OCI-M2 (cell line): ENCODE data around the gene GDAP1L1.
A peak's percentile ranks its signal among the peaks of the same experiment; 100 is the strongest.

Experiments used
- DNase-seq: peaks from one replicate; lab custom pipeline; 2025; ENCODE audit not compliant: unreplicated experiment; lab: John Stamatoyannopoulos, UW

The GDAP1L1 gene

GRCh38 chr20:44247131-44247571 is at the start of gene GDAP1L1:
GDAP1L1 (plus strand) TSS chr20:44247308; CDS start chr20:44247335, 27 bp downstream.
- no peak for DNase-seq

DNA sequence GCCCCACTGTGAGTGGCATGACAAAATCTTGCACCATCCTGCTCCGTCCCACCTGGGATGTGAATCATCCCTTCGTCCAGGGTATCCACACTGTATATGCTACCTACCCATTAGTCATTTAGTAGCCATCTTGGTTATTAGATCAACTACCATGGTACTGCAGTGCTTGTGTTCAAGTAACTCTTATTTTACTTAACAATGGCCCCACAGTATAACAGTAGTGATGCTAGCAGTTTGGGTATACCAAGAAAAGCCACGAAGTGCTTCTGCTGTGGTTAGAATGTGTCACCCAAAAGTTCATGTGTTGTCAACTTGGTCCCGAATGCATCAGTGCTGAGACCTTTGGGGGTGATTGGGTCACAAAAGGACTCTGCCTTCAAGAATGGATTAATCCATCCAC is 48.2 kb upstream of the GDAP1L1 start:
- DNase-seq: no peak

DNA sequence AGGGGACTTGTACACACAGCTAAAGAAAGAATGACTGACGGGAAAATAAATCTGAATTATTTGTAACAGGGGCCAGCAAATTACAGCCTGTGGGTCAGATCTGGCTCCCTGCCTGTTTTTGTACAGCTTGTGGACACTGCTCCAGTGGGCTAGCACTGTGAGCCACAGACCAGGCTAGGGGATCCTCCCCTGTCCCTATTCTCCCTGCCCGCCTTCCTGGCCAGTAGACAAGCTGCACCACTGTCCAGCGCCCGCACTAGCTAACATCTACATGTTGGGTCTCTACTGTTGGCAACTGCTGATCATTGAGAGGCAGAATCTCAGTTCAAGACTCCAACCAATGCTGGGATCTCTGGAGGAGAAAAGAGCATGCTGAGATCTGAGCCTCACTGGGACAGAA is 47.2 kb upstream of the GDAP1L1 start:
- no peak for DNase-seq

DNA sequence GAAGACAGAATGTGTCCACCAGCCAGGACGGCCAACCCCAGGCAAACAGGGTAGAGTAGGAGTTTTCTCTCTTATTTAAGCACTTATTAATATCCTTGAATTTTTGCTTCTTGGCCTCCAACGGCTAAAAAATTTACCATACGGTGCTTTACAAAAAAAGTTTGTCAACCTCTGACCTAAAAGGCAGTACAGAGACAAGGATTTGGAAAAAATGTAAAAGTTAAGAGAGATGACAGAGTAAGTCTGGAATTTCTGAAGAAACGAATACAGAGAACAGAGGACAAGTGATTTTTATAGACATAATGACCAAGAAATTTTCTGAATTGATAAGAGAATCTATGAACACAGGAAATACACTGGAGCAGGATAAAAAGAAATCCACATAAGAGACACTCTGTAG is 46.7 kb upstream of the GDAP1L1 start:
- DNase-seq: no peak

DNA sequence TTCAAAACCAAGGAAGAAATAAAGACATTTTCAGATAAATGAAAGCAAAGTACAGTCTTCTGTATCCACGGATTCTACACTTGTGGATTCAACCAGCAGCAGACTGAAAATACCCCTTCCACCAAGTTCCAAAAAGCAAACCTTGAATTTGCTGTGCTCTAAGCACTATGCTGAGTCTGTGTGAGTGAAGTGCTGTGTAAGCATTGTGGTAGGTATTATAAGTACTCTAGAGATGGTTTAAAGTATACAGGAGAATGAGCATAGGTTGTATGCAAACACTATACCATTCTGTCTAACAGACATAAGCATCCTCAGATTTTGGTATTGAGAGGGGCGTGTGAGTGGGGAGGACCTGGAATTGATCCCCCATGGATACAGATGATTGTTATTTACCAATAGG is 46.1 kb upstream of the GDAP1L1 start:
- no peak for DNase-seq

DNA sequence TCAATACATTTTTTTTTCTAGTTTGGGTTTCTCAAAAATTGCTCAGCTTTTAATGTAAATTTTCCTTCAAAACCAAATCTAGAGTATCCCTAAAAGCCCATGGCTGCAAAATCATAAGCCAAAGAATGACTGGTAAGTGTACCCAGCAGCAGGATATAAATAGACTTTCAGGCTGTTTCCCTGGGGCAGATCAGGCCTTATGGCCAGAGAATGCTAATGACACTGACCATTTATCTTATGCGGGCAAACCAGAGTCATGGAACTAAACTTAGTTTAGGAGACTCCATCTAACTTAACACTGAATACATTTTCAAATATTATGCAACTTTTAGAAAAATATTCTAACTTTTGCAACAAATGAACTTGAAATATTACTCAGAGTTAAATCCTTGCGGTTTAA is 43.9 kb upstream of the GDAP1L1 start:
- DNase-seq: no peak

DNA sequence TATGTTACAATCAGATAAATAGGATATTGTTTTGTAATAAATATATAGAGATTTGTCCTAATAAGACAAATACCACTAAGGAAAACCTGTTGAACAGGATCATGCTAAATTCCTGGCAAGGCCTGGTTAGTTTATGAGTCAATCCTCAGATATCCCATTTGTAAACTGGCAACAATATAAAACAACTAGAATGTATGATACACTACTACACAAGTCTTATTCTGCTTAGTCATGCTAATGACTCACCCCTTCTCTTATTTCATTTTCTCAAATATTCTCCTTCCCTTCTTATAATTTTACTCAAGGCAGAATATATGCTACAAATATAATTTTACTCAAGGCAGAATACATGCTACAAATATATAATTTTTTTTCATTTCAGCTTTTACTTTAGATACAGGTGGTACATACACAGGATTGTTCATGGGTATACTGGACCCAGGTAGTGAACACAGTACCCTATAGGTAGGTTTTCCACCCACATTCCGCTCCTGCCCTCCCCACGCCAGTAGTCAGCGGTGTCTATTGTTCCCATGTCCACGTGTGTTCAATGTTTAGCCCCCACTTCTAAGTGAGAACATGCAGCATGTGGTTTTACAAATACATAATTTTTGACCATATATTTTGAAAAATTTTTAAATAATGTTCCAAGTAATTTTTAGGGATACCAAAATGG is 42.8 kb upstream of the GDAP1L1 start:
- DNase-seq: no peak

- DNase-seq: no peak
Measured at GRCh38 chr20:44204832-44205215, 42.3 kb upstream of the GDAP1L1 start.

- no peak for DNase-seq
Measured at GRCh38 chr20:44206132-44206531, 41.0 kb upstream of the GDAP1L1 start.

GRCh38 chr20:44207126-44207723 is 39.9 kb upstream of the GDAP1L1 start:
- DNase-seq: no peak

DNA sequence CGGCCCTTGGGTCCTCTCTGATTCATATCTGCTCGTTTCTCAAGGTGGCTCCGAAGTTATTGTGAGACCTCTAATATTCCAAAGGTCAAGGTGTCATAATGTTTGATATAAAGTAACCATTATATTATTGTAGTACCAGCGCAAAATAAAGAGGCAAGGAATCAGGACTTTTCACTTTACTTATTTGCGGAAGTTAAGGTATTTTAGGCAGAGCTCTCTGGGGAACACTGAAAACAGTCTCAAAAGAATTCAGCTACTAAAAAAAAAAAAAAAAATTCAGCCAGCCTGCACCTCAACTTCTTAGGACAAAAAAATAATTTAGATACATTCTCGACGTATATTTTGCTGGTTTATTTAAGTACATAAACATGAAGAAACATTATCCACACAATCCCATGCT is 38.9 kb upstream of the GDAP1L1 start:
- DNase-seq: no peak

- DNase-seq: no peak
Measured at GRCh38 chr20:44208770-44209169, 38.3 kb upstream of the GDAP1L1 start.

GRCh38 chr20:44209686-44210405 is 37.3 kb upstream of the GDAP1L1 start:
- no peak for DNase-seq

DNA sequence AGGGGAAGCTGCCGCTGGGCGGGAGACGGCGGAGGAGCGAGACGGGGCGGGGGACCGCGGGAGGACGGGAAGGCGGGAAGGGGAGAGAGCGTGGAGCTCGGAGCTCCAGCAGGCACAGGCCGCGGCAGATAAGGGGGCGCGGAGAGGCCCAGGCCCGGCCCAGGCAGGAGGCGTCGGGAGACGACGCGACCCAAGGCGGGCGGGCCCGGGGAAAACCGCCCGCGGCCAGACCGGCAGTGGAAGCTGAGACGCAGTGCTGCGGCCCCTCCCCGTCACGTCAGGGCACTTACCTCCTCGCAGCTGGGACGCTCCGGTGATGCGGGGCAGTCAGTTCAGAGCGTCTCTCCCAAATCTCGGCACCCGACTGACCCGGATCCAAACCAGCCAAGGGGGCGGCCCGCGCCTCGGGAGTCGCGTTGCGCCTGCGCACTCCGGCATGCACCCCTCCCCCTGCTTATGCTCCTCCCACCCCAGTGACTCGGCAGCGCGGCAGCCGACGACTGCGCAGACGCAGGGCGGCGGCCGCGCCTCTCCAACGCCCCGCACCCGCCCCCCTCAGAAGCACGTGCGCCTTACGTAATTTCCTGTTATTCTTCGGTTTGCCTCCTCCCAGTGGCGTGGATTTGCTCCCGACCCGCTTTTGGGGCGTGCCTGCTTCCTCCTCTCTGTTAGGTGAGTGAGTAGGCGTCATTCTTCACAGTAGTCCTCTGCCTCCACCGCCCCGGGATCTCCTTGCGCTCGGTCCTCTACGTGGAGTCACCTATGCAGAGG is 36.5 kb upstream of the GDAP1L1 start, which contains the start of gene OSER1:
Gene OSER1 (minus strand): TSS at position 366 of the 771 bp plus-strand sequence. CDS start 3,814 bp downstream, outside the sequence.
- DNase-seq: peak; percentile 81

DNA sequence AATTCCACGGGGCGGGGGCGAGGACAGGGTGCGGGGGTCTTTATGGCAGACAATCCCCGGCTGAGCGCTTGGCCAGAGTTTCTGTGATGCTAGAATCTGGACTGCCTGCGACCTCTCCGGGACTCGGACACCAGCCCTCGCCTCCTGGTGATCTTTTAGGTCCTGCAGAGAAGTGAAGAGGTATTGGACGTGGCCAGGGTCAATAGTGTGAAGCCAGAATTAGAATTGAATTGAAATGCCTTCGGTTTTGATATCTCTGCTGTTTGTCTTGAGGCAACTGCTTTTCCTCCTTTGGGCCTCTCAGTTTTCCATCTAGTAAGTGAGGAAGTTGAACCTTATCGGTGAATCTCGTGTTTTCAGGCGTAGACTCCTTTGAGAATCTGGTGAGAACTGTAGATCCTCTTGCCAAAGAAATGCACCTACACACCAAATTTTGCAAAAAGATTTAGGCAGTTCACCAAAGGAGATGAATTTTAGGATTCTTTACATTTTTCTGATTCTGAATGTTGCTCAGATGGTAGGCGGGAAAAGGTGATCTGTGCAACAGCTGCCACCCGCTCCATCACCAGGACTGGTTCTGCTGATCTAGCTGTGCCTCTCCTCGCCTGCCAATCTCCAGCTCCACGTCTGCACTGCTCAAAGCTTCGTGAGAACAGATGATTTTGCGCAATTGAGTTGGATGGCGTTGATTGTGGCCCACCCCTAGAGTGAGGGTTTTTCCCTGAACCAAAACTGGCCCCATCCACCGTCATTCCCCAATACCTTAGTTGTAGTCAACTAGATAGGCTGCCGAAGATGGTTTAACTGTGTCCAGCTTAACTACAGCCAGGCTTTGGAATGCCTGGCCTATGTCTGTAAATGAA is 35.7 kb upstream of the GDAP1L1 start:
- DNase-seq: no peak

- DNase-seq: no peak
Measured at GRCh38 chr20:44212792-44213191, 34.3 kb upstream of the GDAP1L1 start.

DNA sequence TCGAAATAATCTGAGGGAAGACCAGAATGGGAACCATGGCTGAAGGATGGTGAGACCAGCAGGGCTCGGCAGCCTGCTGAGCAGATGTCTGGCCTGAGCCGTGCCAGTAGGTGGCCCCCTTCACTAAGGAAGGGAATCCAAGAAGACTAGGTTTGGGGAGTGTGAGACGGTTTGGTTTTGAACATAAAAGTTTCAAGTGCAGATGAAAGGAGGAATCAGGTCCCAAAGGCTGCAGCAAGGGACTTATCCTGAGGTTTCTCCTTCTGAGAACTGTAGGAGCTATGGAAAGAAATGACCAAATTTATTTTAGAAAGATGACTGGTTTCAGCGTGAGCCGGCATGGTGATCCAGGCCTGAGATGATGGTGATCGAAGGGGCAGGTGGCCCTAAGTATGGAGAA is 32.0 kb upstream of the GDAP1L1 start:
- DNase-seq: no peak

GRCh38 chr20:44217342-44218092 is 29.6 kb upstream of the GDAP1L1 start:
- DNase-seq: no peak

DNA sequence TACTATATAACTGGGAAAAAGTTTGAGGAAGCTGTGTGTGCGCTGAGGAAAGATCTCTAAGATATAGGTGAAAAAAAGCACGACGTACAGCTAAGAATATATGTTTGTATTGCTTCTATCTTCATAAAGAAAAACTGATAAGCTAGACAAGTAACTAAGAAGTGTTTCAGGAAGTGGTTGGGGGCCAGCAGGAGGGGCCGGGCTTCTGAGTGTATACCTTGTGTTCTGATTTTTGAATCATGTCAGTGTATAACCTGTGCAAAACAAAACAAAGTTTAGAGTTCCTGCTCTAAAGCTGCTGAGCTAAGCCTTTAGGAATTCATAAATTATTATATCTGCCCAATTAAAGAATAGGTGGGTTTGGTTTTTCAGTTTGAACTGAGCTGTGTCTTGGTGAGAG is 28.7 kb upstream of the GDAP1L1 start:
- DNase-seq: no peak
